AG04449 (cell line): ENCODE measurements around the gene CDS1.

Experiments
- CTCF ChIA-PET: fragments of 350-600 bp; formaldehyde crosslinking; extraction: SDS; loops from one replicate; lab custom pipeline; 2021; ENCODE audit warnings: antibody characterized with exemption; lab: Yijun Ruan, JAX
- POLR2A ChIA-PET: fragments of 400-600, 350-600 bp; formaldehyde crosslinking; extraction: SDS; loops from one replicate; lab custom pipeline; 2020; ENCODE audit warnings: antibody characterized with exemption, inconsistent platforms; lab: Yijun Ruan, JAX
- DNase-seq: peaks from one replicate; pipeline ENCODE4 v3.0.0-alpha.2; 2010; ENCODE audit warnings: low read depth, low spot score
- H3K4me3 ChIP-seq: 2 replicates; pipeline ENCODE4 v1.5.1; 2011; ENCODE audit warnings: low read depth, mild to moderate bottlenecking, control low read depth, low read length
- TF ChIP-seq, protein P1 (sequence below): IDR thresholded peaks from one replicate; pipeline ENCODE4 v1.5.1; 2011; ENCODE audit warnings: mild to moderate bottlenecking, moderate library complexity, low read length, control low read depth, inconsistent platforms; ENCODE audit not compliant: insufficient read depth; ENCODE audit errors: missing control alignments

The CDS1 gene

DNA sequence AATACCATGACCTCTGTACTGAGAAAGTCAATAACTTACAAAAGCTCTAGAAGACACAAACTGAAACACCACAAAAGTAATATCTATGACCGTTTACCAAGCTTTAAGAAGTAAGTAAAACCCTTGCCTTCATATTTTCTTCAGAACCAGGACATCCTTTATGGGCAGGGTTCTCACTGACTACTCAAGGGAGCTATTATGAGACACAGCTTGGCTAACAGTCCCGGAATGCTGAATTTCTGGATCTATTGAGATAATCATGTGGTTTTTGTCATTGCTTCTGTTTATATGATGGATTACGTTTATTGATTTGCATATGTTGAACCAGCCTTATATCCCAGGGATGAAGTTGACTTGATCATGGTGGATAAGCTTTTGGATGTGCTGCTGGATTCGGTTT, 19.9 kb upstream of the CDS1 start:
- ChIA-PET POLR2A (no interaction called here), CTCF (no interaction called here)
- no peak for DNase-seq
- H3K4me3 ChIP-seq, result no peak overlapping the region
- TF ChIP-seq, protein P1, sequence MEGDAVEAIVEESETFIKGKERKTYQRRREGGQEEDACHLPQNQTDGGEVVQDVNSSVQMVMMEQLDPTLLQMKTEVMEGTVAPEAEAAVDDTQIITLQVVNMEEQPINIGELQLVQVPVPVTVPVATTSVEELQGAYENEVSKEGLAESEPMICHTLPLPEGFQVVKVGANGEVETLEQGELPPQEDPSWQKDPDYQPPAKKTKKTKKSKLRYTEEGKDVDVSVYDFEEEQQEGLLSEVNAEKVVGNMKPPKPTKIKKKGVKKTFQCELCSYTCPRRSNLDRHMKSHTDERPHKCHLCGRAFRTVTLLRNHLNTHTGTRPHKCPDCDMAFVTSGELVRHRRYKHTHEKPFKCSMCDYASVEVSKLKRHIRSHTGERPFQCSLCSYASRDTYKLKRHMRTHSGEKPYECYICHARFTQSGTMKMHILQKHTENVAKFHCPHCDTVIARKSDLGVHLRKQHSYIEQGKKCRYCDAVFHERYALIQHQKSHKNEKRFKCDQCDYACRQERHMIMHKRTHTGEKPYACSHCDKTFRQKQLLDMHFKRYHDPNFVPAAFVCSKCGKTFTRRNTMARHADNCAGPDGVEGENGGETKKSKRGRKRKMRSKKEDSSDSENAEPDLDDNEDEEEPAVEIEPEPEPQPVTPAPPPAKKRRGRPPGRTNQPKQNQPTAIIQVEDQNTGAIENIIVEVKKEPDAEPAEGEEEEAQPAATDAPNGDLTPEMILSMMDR, result no peak

- POLR2A ChIA-PET, result no interaction called here
- TF ChIP-seq, protein P1, result no peak
- DNase-seq, result no peak
- CTCF ChIA-PET, result no interaction called here
- no peak overlapping the region for H3K4me3 ChIP-seq
Observed at GRCh38 chr4:84565951-84566350, 17.0 kb upstream of the CDS1 start.

- TF ChIP-seq, protein P1, result no peak
- CTCF ChIA-PET, result interaction anchor here (2.5 kb wide), 1 partner anchor 10 kb away, joined by 10 read pairs; no protein-coding TSS in a partner anchor
- no peak overlapping the region for H3K4me3 ChIP-seq
- POLR2A ChIA-PET, result no interaction called here
- no peak for DNase-seq
Observed at GRCh38 chr4:84568496-84568895, 14.4 kb upstream of the CDS1 start.

GRCh38 chr4:84569009-84569408, 13.9 kb upstream of the CDS1 start:
- no peak overlapping the region for H3K4me3 ChIP-seq
- CTCF ChIA-PET, result interaction anchor here (2.5 kb wide), 1 partner anchor 10 kb away, joined by 10 read pairs; no protein-coding TSS in a partner anchor
- POLR2A ChIA-PET, result no interaction called here
- TF ChIP-seq, protein P1, result no peak
- DNase-seq, result no peak

DNA sequence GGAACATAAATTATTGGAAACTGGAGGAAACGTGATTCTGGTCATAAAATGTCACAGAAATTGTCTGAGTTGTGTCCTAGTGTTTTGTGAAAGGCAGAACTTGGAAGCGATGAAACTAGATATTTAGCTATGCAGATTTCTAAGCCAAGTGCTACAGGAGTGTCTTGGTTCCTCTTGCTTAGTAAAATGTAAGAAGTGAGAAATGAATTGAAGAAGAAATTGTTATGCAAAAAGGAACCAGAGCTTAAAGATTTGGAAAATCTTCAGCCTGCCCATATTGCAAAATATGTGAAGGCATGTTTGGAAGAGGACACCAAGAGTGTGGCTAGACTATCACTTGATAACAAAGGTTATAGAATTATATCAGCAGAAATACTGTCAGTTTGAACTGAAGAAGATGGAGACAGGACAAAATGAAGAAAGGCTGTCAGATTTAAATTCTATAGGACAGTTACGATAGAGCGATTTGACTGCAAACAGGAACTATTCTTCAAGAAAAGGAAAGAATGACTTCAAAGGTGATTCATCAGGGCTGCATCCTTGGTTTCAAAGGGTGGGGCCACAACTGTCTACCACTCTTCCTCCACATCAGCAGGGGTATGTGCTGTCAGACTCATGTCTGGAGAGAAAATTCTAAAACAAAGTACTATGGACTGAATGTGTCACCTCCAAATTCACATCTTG, 9.4 kb upstream of the CDS1 start:
- no peak overlapping the region for H3K4me3 ChIP-seq
- TF ChIP-seq, protein P1, result no peak
- POLR2A ChIA-PET, result no interaction called here
- no peak for DNase-seq
- CTCF ChIA-PET, result interaction anchor here (1.5 kb wide), 1 partner anchor 8 kb away, joined by 3 read pairs; no protein-coding TSS in a partner anchor

- POLR2A ChIA-PET, result no interaction called here
Observed at GRCh38 chr4:84574069-84574720, 8.7 kb upstream of the CDS1 start.

More at GRCh38 chr4:84574069-84574720, 8.7 kb upstream of the CDS1 start:
- no peak overlapping the region for H3K4me3 ChIP-seq
- TF ChIP-seq, protein P1, result no peak
- DNase-seq, result no peak
- CTCF ChIA-PET, result no interaction called here
